ENCODE measurements around the gene ZNF384.

The ZNF384 gene

GRCh38 chr12:6688999-6689882 lies at the start of gene ZNF384:
TSS of gene ZNF384 (minus strand) at chr12:6689375. CDS start at chr12:6679520, 9,855 bp downstream.
- H3K4me3 ChIP-seq (ENCODE audit: low read depth, low read length) = peak within 1 kb of the TSS; percentile 85
- DNase-seq (ENCODE audit: low read depth) = peak; percentile 99
- peak; percentile 25 for TF ChIP-seq CTCF (conservative IDR thresholded peaks at IDR 0.05; ENCODE audit: low read depth, low read length)

DNA sequence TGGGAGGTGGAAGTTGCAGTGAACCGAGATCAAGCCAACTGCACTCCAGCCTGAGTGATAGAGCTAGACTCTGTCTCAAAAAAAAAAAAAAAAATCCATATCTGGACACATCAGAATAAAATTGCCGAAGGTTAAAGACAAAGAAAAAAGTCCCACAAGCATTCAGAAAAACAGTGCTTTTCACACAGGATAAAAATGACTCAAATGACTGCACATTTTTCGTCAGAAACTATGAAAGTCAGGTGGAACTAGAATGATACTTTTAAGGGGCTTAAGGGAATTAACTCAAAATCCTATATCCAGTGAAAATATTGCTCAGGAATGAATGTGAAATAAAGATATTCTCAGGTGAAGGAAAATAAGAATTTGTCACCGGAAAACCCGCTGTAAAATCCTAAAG lies 47.6 kb upstream of the ZNF384 start:
- no peak overlapping the region for H3K4me3 ChIP-seq (ENCODE audit: low read depth, low read length)
- DNase-seq (ENCODE audit: low read depth) = no peak
- no peak for TF ChIP-seq CTCF (conservative IDR thresholded peaks at IDR 0.05; ENCODE audit: low read depth, low read length)

DNA sequence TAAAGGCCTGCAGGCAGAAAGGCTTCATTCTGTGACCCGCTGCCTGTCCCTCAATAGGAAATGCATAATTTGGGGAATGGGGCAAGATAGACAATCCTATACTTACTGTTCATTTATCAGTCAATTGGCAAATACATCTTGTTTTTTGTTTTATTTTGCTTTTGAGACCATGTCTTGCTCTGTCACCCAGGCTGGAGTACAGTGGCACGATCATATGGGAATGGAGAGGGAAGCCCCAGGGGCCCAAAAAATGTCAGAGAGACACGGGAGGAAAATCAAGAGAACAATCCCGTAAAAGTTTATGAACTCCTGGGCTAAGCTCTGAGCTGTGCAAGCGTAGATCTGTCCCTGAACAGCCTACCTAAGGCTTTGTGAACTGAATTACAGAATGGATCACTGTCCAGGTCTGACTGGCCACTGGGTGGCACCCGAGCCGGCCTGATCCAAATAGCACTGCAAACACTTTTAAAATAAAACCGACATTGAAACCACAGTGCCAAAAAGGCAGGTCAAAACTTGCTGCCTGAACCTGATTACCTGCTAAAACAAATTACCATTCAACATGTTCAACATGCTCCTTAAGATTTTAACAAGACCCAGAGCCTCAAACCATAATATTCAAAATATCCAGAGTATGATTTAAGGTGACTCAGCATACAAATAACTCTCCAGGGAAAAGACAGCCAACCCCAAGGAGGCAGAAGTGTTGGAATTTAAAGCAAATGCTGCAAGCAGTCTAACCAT lies 46.4 kb upstream of the ZNF384 start:
- no peak overlapping the region for H3K4me3 ChIP-seq (ENCODE audit: low read depth, low read length)
- peak; percentile 88 for TF ChIP-seq CTCF (conservative IDR thresholded peaks at IDR 0.05; ENCODE audit: low read depth, low read length)
- peak; percentile 75 for DNase-seq (ENCODE audit: low read depth)

DNA sequence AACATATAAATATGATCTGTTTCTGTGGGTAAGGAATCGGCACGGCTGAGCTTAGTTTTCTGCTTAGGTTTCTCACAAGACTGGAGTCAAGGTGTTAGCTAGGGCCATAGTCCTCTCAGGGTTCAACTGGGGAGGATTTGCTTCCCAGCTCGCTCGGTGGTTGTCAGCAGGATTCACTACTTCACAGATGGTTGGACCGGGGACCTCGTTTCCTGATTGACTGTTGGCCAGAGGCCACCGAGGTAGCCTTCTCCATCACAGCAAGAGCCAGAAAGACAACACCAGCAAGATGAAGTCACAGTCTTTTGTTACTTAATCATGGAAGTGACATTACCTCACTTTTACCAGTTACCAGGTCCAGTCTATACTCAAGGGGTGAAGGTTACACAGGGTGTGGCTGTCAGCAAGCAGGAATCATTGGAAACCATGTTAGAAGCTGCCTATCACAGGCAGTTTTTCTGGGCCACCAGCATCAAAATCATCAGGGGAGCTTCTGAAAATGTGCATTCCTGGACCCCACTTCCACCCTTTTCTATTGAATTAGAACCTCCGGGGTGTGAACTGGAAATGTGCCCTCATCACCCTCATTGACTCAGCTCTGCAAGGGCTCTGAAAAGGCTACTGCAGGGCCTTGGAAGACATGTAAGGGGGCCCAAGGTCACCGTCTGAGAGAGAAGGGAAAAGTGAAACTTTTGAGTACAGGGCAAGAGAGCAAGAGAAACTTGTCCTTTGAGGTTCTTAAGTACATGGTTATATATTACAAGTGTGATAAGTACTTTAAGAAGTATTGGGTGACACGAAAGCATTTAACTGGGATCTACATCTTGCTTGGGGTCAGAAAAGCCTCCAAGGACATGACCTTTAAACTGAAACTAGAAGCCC lies 45.6 kb upstream of the ZNF384 start:
- DNase-seq (ENCODE audit: low read depth) = no peak
- H3K4me3 ChIP-seq (ENCODE audit: low read depth, low read length) = no peak overlapping the region
- TF ChIP-seq CTCF (conservative IDR thresholded peaks at IDR 0.05; ENCODE audit: low read depth, low read length) = no peak

- H3K4me3 ChIP-seq (ENCODE audit: low read depth, low read length) = no peak overlapping the region
- peak; percentile 3 for TF ChIP-seq CTCF (conservative IDR thresholded peaks at IDR 0.05; ENCODE audit: low read depth, low read length)
- no peak for DNase-seq (ENCODE audit: low read depth)
Observed at GRCh38 chr12:6730169-6730568, 41.0 kb upstream of the ZNF384 start.

GRCh38 chr12:6729186-6729585 lies 40.0 kb upstream of the ZNF384 start:
- no peak for TF ChIP-seq CTCF (conservative IDR thresholded peaks at IDR 0.05; ENCODE audit: low read depth, low read length)
- H3K4me3 ChIP-seq (ENCODE audit: low read depth, low read length) = no peak overlapping the region
- DNase-seq (ENCODE audit: low read depth) = no peak
